CD4-positive, alpha-beta T cell treated with Interleukin-12 subunit alpha and Interleukin-12 subunit beta, for 1 hour (primary cell): ENCODE results near the gene HS6ST2.

Experiments
- DNase-seq: peaks from one replicate; pipeline ENCODE4 v3.0.0-alpha.2; 2020

The HS6ST2 gene

DNA sequence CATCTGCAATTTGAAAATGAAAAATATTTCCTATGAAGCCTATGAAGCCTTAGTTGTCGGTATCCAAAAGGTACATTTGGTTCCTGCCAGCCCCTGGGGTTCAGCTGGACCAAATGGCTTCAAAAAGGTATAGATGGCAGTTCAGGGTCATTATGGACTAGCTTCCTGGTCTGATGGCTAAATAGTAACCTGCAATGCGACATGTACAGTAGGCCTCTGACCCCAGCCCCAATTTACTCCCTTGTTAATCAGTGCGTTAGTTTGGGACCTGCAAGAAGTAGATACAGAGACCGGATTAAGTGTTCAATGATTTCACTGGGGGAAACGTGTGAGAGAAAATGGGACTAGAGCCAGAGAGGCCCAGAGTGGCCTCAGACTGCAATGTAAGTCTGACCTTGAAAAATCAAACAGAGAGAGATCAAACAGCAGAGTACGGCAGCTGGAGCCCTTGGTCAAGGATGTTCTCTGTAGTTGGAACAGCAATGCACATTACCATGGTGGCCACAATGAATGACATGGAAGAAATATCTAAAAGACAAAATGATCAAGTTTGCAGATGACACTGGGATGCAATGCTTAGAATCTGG lies 354.6 kb downstream of the HS6ST2 start:
- no peak for DNase-seq

GRCh38 chrX:132602701-132603100 lies 355.7 kb downstream of the HS6ST2 start:
- no peak for DNase-seq

GRCh38 chrX:132594999-132595398 lies 363.4 kb downstream of the HS6ST2 start:
- DNase-seq = no peak

GRCh38 chrX:132594129-132594528 lies 364.3 kb downstream of the HS6ST2 start:
- DNase-seq = no peak

DNA sequence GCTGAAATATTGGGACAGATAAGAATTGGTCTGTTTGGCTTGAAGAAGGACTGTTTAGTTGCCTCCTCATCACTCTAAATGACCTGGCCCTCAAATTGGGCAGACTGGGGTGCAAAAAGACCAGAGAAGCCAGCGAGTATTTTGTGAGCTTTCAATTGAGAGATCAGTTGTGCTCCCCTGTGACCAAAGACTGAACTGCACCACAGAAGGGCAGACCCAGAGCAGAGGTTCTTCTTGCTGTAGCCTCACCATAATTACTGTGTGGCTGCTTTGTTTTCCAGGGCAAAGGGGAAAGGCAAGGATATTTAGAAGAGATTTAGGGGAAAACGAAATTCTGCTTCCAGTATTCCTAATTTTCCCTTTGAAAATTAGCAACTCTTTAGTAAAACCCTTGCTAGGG lies 365.5 kb downstream of the HS6ST2 start:
- peak; percentile 7 for DNase-seq

DNA sequence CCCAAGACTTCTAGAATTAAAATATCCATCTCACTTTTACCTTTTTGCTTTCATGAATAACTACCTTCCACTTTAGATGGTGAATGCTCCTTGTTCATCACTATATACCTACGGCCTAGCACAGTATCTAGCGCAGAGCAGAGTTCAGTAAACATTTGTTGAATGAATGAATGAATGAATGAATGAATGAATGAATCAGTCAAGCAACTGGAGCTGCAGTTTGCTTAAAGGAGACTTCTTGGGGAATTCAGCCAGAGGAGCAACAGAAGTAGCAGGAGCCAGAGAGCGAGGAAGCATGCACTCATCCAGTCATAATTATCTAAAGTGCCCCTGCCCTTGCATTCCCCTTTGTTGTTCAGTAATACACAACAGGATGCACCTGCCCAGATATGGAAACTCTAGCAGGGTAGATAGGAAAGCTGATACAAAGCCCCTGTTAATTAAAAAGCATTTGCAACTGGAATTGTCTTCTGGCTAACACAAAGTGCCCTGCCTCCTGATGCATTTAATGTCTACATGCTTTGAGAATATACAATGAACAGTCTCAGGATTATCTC lies 366.6 kb downstream of the HS6ST2 start:
- DNase-seq = no peak

GRCh38 chrX:132590350-132591026 lies 367.9 kb downstream of the HS6ST2 start:
- no peak for DNase-seq

DNA sequence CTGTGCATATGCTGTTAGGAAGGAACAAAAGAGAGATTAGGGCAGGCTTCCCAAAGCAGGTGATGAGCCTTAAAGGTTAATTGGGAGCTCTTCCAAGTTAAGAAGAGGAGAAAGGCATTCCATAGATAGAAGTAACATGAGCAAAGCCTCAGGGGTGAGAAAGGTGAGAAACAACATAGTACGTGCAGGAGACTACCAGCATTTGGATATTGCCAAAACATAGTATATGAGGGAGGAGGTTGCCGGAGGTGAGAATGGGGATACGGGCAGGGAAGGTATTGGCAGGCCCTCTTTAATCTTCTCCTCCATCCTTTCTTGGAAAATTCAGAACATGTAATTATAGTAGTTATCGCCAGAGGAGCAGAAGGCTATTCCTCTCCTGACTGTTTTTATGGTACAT lies 373.5 kb downstream of the HS6ST2 start:
- no peak for DNase-seq

GRCh38 chrX:132576939-132577338 lies 381.5 kb downstream of the HS6ST2 start:
- DNase-seq = no peak
